ENCODE data around the gene LSS.
A peak's percentile ranks its signal among the peaks of the same experiment; 100 is the strongest.
"Not testable (repeated sequence)": the region's sequence is repeated elsewhere in the genome, so short reads cannot be mapped to it uniquely, and the experiment has no call there.

Gene LSS

GRCh38 chr21:46188226-46189212 is 40.1 kb downstream of the LSS start:
- peak in 18 of 51 donors; percentile 16 to 73 (median 49) for DNase-seq

DNA sequence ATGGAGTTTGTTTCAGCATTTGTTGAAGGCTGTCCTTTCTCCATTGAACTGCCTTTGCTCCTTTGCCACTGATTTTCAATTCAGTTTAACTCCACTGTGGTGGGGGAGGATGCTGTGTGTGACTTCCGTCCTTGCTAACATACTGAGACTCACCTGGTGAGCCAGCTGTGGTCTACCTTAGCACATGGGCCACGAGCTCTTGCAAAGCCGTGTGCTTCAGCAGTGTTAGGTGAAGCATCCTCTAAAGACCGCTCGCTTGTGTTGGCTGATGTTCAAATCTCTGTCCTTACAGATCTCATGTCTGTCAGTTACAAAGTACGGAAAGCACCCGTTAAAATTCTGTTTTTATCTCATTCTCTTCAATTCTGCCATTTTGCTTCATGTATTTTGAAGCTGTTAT is 40.8 kb downstream of the LSS start:
- no peak for DNase-seq

DNA sequence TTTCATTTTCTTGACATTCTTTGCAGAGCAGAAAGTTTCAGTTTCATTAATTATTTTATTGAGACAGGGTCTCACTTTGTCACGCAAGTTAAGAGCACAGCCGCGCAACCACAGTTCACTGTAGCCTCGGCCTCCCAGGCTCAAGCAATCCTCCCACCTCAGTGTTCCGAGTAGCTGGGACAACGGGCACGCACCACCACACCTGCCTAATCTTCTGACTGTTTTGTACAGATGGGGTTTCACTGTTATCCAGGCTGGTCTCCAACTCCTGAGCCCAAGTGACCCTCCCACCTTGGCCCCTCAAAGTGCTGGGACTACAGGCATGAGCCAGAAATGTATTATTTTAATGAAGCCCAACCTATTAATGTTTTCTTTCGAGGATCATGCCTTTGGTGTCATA is 41.3 kb downstream of the LSS start:
- DNase-seq = no peak

DNA sequence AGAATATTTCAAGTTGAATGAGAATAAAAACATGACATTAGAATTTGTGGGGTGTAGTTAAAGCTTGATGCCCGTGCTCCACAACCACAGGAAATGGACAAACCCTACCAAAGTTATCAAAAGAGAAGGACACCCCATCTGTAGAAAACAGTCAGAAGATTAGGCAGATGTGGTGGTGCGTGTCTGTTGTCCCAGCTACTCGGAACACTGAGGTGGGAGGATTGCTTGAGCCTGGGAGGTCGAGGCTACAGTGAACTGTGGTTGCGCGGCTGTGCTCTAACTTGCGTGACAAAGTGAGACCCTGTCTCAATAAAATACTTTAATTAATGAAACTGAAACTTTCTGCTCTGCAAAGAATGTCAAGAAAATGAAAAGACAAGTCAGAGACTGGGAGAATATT is 42.9 kb downstream of the LSS start:
- no peak for DNase-seq

DNA sequence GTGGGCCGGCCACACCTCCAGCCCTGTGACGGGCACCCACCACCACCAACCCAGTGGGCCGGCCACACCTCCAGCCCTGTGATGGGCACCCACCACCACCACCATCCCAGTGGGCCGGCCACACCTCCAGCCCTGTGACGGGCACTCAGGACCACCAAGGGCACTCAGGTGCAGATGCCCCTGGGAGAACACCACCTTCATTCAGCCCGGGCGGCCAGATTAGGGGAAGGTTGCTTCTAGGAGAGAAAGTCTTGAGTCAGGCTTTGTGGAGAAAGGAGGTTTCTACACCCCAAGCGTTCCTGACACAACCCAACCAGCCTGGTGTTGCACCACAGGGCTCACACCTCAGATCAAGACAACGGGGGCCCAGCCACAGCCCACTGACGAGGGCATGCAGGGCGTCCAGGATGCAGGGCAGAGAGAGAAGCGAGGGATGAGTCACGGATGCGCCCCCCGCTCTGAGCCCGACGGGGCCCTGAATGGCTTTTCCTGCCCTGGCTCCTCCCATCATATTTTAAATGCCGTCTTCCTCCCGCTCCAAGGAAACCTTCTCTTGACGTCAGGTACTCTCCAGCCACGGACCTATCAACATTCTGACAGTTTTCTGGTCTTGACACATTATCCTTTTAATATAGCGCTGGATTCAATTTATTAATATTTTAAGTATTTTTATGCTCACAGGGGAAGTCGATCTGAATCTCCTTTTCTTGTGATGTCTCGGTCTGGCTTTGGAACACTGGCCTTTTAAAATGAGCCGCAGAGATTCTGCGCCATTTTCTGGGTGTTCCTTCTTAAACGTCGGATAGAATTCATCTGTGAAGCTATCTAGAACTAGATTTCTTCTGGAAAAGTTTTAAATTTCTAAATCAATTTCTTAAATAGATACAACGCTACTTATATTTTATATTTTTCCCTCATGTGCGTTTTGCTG is 43.7 kb downstream of the LSS start:
- DNase-seq = peak in 49 of 51 donors; percentile 26 to 99 (median 79)

DNA sequence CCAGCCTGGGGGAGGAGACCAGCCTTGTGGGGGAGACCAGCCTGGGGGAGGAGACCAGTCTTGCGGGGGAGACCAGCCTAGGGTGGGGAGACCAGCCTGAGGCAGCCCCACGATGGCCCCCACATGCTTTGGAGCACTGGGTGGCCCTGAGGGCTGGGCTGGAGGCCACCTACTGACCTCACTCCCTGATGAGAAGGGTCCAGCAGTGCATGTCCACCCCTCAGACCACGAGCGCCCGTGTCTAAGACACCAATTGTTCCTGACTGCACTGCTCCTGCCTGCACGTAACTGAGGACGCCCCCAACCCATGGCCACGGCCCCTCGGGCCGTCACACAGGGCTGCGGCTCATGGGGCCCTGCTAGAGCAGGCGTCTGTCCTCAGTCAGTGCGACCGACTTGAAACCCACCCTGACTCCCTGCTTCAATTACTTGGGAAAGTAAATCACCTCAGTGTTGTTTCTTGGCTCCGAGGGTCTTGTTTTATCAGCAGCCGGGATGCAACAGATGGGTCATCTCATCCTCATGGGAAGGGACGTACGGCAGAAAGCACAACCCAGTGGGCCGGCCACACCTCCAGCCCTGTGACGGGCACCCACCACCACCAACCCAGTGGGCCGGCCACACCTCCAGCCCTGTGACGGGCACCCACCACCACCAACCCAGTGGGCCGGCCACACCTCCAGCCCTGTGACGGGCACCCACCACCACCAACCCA is 44.5 kb downstream of the LSS start, which contains the start of gene SPATC1L:
Gene SPATC1L, minus strand, starts transcription at position 550 of the 715 bp plus-strand sequence. CDS start 1,643 bp downstream, outside the sequence.
- DNase-seq = peak in 24 of 51 donors; percentile 24 to 95 (median 75)

DNA sequence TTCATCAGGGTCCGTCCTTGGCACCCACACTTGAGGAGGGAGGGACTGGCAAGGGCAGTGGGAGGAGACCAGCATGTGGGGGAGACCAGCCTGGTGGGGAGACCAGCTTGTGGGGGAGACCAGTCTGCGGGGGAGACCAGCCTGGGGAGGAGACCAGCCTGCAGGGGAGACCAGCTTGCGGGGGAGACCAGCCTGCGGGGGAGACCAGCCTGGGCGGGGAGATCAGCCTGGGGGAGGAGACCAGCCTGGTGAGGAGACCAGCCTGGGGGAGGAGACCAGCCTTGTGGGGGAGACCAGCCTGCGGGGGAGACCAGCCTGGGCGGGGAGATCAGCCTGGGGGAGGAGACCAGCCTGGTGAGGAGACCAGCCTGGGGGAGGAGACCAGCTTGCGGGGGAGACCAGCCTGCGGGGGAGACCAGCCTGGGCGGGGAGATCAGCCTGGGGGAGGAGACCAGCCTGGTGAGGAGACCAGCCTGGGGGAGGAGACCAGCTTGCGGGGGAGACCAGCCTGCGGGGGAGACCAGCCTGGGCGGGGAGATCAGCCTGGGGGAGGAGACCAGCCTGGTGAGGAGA is 45.2 kb downstream of the LSS start:
- not testable (repeated sequence) for DNase-seq

DNA sequence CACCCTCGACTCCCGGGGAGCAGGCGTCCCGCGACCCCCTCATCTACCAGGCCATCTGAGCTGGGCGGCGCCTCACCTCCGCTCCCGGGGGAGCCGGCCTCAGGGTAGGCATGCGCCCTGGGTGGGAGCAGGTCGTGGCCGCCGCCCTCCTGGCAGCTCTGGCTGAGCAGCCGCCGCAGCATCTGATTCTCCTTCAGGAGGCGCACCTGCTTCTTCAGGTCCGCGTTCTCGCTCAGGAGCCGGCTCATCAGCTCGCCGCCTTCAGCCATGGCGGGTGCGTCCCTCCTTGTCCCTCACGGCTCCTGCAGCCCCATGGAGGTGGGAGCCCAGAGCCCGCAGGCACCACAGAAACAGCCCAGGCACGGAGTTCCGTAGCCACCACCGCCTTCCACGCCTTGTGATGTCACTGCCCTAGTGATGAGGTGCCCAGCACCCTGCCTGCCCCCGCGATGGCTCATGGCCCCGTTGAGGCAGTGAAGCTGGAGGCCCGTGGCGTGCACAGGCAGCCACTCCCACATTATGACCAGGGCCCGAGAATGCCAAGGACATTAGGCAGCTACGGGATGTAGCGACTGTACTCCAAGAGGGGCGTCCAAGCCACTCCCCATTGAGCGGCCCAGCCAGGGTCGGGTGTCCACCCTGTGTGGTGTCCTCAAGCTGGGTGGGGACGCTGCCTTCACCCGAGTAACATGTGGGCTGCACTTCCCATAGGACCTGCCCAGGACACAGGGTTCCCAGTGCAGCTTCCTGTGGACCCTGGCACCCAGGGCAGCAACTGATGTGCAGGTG is 45.8 kb downstream of the LSS start:
- no peak for DNase-seq

DNA sequence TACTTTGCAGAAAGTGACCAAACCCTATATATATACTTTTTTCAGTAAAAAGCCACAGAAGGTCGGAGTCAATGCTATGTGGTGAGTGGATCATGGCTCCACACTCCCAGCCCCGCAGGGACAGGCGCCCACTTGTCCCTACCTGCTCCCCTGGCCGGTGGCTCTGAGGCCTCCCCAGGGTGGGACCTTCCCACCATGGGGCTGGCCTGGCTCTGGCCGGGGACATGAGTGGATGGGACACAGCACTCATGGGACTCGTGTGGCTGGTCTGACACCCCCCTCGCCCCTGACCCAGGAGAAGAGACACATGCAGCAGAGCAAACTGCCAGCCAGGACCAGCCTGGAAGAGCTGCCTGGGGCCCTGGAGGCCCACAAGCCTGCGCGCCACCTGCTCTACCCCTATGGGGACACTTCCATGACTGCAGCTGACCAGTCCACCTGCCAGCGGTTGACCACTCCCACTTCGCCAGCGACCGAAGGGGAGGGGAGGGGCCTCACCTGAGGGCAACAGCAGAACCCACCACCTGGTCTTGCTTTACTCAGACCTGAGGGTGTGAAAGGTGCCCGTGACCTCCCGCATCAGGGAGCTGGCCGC is 46.5 kb downstream of the LSS start:
- DNase-seq = no peak

- no peak for DNase-seq
These were observed 47.1 kb downstream of the LSS start for GRCh38 chr21:46181436-46181835.

DNA sequence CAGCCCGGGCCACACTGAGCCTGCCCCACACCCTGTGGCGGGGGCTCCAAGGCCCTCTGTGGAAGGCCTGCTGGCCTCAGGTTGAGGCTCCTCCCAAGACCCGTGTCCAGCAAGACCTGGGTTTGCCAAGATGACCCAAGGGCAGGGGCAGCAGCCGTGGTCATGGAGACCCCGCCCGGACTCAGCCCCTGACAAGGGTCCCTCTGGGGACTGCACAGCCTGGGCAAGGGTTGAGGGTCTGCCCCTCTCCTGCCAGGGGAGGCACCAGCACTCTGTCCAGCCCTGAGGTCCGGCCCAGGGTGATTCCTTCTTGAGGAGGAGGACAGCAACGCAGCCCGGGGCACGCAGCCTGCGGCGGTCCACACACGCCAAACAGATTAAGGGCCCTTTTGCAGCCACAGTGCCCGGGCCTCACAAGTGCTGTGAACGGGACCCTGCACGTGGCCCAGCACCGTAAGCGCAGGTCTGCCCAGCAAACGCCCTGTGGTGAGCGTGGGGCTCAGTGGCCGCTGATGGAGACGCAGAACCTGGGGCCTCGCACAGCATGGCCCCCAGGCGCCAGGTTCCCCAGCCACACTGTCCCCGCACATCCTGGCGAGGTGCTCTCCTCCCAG is 47.7 kb downstream of the LSS start:
- no peak for DNase-seq

GRCh38 chr21:46180079-46180722 is 48.4 kb downstream of the LSS start:
- no peak for DNase-seq

GRCh38 chr21:46179708-46180078 is 48.9 kb downstream of the LSS start:
- no peak for DNase-seq

- DNase-seq = no peak
These were observed 49.6 kb downstream of the LSS start for GRCh38 chr21:46178961-46179360.

GRCh38 chr21:46176443-46177129 is 52.0 kb downstream of the LSS start:
- not testable (repeated sequence) for DNase-seq

DNA sequence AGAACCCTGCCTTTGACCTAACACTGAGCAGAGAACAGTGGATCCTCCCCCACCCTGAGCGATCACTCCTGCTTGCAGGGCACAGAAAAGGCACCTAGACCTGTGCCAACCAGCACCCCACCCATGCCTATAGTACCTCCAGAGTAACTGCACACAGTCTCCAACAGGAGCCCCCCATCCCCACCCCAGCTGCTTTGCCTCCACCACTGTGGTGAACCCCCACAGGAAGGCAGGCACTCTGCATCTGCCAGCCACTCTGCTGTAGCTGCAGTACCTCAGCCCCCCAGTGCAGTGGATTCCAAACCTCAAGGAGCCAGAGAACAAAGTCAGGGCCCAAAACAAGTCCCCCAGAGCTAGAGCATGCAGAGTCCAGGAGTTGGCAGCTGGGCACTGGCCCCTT is 55.0 kb downstream of the LSS start:
- DNase-seq = no peak

DNA sequence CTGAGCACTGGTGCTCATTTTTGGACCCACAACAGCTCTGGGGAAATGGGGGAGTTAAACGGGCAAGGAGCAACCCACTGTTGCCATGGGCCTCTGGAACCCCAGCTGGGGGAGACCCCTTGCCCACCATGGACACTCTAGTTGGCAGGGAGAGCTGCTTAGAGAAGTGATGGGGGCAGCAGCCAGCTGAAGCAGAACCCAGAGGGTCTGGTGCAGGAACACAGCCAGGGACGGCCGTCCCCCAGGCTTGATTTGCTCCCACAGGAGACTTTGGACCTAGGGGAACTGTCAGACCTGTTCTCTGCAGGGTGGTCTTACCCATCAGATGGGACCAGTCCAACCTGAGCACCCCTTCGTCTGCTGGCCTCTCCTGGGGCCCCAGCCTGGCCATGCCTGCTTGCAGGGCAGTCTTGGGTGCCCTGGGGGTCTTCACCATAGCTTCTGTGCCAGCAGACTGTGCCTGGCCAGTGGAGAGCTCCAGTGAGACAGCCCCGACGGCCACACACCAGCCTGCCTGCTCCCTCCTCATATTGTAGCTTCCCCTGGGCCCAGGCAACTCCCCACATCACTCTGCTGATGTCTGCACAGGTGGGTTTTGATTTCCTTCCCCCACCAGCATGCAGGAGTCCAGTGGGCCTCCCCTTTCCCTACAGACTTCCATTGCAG is 55.6 kb downstream of the LSS start:
- no peak for DNase-seq

Measured in hypothalamus (tissue), 51 donors.